K562 (cell line): ENCODE data around the gene PPP1R10. TPM values are rescaled to one million over a fixed set of nuclear protein-coding genes. Genes with fewer than 3 reads are reported as not detected.

Experiments used
- ATF7 ChIP-seq: fragments of 450-650 bp; IDR thresholded peaks from 2 replicates; pipeline ENCODE4 v1.7.1; 2014; ENCODE audit warnings: mild to moderate bottlenecking, moderate library complexity
- CAMTA2 ChIP-seq: fragments of 250-450 bp; sonication (Bioruptor Pico); conservative IDR thresholded peaks from 2 replicates; pipeline ENCODE4 v1.5.1; 2022
- CREB3 ChIP-seq: fragments of 450-650 bp; conservative IDR thresholded peaks from 2 replicates; pipeline ENCODE4 v1.6.1; 2016; ENCODE audit warnings: missing genetic modification characterization, low read depth, mild to moderate bottlenecking, missing compliant biosample characterization, moderate library complexity
- ERF ChIP-seq: fragments of 450-650 bp; formaldehyde crosslinking; IDR thresholded peaks from 2 replicates; pipeline ENCODE4 v1.4.0; 2020; ENCODE audit warnings: mild to moderate bottlenecking, mixed read lengths
- FOXA3 ChIP-seq, 2 experiments: fragments of 450-650 bp in 1 of 2; sonication (generic) in 1 of 2; formaldehyde crosslinking; IDR thresholded peaks in 1 of 2; conservative IDR thresholded peaks in 1 of 2; 2 replicates each; pipeline versions ENCODE4 v1.4.0 to v1.8.0; 2020 to 2022; ENCODE audit warnings: mild to moderate bottlenecking in 2 of 2, missing genetic modification reagents in 1 of 2
- GABPA ChIP-seq: fragments of 200-800 bp; sonication (Bioruptor generic); conservative IDR thresholded peaks from 2 replicates; pipeline ENCODE4 v1.6.1; 2016; ENCODE audit warnings: low read depth, missing genetic modification characterization, missing compliant biosample characterization
- KDM1A ChIP-seq, 2 experiments: fragments of 450-650 bp; IDR thresholded peaks; 2 replicates each; pipeline ENCODE4 v1.6.1; 2016; ENCODE audit warnings: mild to moderate bottlenecking in 2 of 2
- MEIS2 ChIP-seq: fragments of 450-650 bp; IDR thresholded peaks from 2 replicates; pipeline ENCODE4 v1.6.1; 2014; ENCODE audit warnings: mild to moderate bottlenecking; ENCODE audit not compliant: partially characterized antibody
- PHF20 ChIP-seq: fragments of 450-650 bp; IDR thresholded peaks from 2 replicates; pipeline ENCODE4 v1.6.1; 2018; ENCODE audit not compliant: partially characterized antibody
- POLR2AphosphoS5 ChIP-seq: IDR thresholded peaks from 2 replicates; pipeline ENCODE4 v1.6.1; 2011; ENCODE audit warnings: mild to moderate bottlenecking, low read depth, low read length, moderate library complexity; ENCODE audit not compliant: control insufficient read depth, insufficient read depth
- POLR2G ChIP-seq: fragments of 200-400 bp; formaldehyde crosslinking; IDR thresholded peaks from 2 replicates; pipeline ENCODE4 v1.6.1; 2017; ENCODE audit warnings: low read depth, mild to moderate bottlenecking, antibody characterized with exemption, low read length, moderate library complexity
- SMARCA4 ChIP-seq: fragments of 450-650 bp; IDR thresholded peaks from 2 replicates; pipeline ENCODE4 v1.6.1; 2016
- SMARCB1 ChIP-seq: IDR thresholded peaks from 2 replicates; pipeline ENCODE4 v1.6.1; 2011; ENCODE audit warnings: improper control_type of control experiment, low read depth; ENCODE audit not compliant: insufficient read length
- SMARCE1 ChIP-seq: fragments of 450-650 bp; IDR thresholded peaks from 2 replicates; pipeline ENCODE4 v1.7.1; 2016; ENCODE audit warnings: mild to moderate bottlenecking
- SP2 ChIP-seq: IDR thresholded peaks from 2 replicates; pipeline ENCODE4 v1.6.1; 2011; ENCODE audit warnings: mild to moderate bottlenecking, low read depth, low read length, moderate library complexity; ENCODE audit not compliant: poor library complexity, severe bottlenecking; ENCODE audit errors: extremely low read depth
- TAF15 ChIP-seq: fragments of 200-400 bp; formaldehyde crosslinking; IDR thresholded peaks from 2 replicates; pipeline ENCODE4 v1.6.1; 2017; ENCODE audit warnings: mild to moderate bottlenecking, low read depth, low read length, moderate library complexity
- ZNF121 ChIP-seq: sonication (generic); formaldehyde crosslinking; conservative IDR thresholded peaks from 2 replicates; pipeline ENCODE4 v1.8.0; 2022; ENCODE audit warnings: missing genetic modification reagents
- ZNF232 ChIP-seq: sonication (generic); formaldehyde crosslinking; IDR thresholded peaks from 2 replicates; pipeline ENCODE4 v1.8.0; 2022; ENCODE audit warnings: mild to moderate bottlenecking, missing genetic modification reagents
- ZNF551 ChIP-seq: fragments of 250-450 bp; sonication (Bioruptor Pico); IDR thresholded peaks from 2 replicates; pipeline ENCODE4 v1.5.0; 2021; ENCODE audit warnings: mild to moderate bottlenecking, moderate library complexity
- ZNF707 ChIP-seq: fragments of 250-450 bp; sonication (Bioruptor Pico); conservative IDR thresholded peaks from 2 replicates; pipeline ENCODE4 v1.8.0; 2022; ENCODE audit warnings: inconsistent platforms, mild to moderate bottlenecking, moderate library complexity
- ZNF830 ChIP-seq: fragments of 250-450 bp; sonication (Bioruptor Pico); IDR thresholded peaks from 2 replicates; pipeline ENCODE4 v1.5.0; 2021; ENCODE audit warnings: mild to moderate bottlenecking
- polyA plus RNA-seq, 8 experiments: library from polyadenylated mRNA; depleted of rRNA in 4 of 8; stranded (reverse) in 5 of 8; unstranded in 3 of 8; fragments of >200 nt; fragmentation: Nextera tagmentation in 2 of 8; fragmentation: Illumina TruSeq in 1 of 8; extraction: Ambion mirVana in 2 of 8; extraction: Trizol in 1 of 8; gene quantifications; 2 replicates each; pipeline versions ENCODE4 v1.2.1 to v1.2.3, GENCODE V29; 2011 to 2014; ENCODE audit warnings: inconsistent platforms in 1 of 8, missing spikeins in 1 of 8
- total RNA-seq, 7 experiments: library from RNA; depleted of rRNA in 6 of 7; stranded (reverse); fragments of >200 nt in 6 of 7; fragmentation: Illumina TruSeq in 2 of 7; extraction: Trizol in 2 of 7; gene quantifications; 2 replicates each; pipeline versions ENCODE4 v1.2.1 to v1.2.3, GENCODE V29; 2011 to 2021; ENCODE audit warnings: low replicate concordance in 1 of 7
- TF ChIP-seq, protein P1 (sequence below): fragments of 250-450 bp; sonication (Bioruptor Pico); IDR thresholded peaks from 2 replicates; pipeline ENCODE4 v1.5.0; 2021
- TF ChIP-seq, protein P2 (sequence below), 3 experiments: IDR thresholded peaks in 2 of 3; conservative IDR thresholded peaks in 1 of 3; 2 replicates each; pipeline ENCODE4 v1.5.1; 2011 to 2012; ENCODE audit warnings: low read length in 3 of 3, mild to moderate bottlenecking in 3 of 3, control low read depth in 2 of 3, improper control_type of control experiment in 1 of 3, inconsistent platforms in 1 of 3, low read depth in 1 of 3, mixed read lengths in 1 of 3, moderate library complexity in 1 of 3; ENCODE audit not compliant: insufficient read depth in 2 of 3
- TF ChIP-seq, protein P3 (sequence below): fragments of 450-650 bp; IDR thresholded peaks from 2 replicates; pipeline ENCODE4 v1.6.1; 2016; ENCODE audit warnings: antibody characterized with exemption

The PPP1R10 gene
- total and polyA plus RNA-seq, 9 of the 15 experiments (the other 6 are each of a cell fraction or from before 2014, with no cell fraction given) = 14.1 to 65.5 (median 32.6) TPM

GRCh38 chr6:30613251-30614043 lies 3.6 kb downstream of the PPP1R10 start (continued):
- TF ChIP-seq SMARCE1 = 0 out of 2 replicates have a peak, but pooled peaks have one; percentile 31
- TF ChIP-seq ZNF707 (CRISPR knock-in tag) = no peak
- TF ChIP-seq, protein P1, sequence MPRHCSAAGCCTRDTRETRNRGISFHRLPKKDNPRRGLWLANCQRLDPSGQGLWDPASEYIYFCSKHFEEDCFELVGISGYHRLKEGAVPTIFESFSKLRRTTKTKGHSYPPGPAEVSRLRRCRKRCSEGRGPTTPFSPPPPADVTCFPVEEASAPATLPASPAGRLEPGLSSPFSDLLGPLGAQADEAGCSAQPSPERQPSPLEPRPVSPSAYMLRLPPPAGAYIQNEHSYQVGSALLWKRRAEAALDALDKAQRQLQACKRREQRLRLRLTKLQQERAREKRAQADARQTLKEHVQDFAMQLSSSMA = no peak
- no peak for TF ChIP-seq SP2
- TF ChIP-seq KDM1A (IDR thresholded peaks at IDR 0.05) = 0 out of 4 replicates have a peak, but pooled peaks of 1 of the 2 experiments have one; percentile 20
- TF ChIP-seq SMARCA4 = peak; percentile 46; the same call in 1 of the 2 replicates
- TF ChIP-seq PHF20 = no peak
- TF ChIP-seq ZNF551 = peak; percentile 80
- no peak for TF ChIP-seq SMARCB1
- TF ChIP-seq, protein P2, sequence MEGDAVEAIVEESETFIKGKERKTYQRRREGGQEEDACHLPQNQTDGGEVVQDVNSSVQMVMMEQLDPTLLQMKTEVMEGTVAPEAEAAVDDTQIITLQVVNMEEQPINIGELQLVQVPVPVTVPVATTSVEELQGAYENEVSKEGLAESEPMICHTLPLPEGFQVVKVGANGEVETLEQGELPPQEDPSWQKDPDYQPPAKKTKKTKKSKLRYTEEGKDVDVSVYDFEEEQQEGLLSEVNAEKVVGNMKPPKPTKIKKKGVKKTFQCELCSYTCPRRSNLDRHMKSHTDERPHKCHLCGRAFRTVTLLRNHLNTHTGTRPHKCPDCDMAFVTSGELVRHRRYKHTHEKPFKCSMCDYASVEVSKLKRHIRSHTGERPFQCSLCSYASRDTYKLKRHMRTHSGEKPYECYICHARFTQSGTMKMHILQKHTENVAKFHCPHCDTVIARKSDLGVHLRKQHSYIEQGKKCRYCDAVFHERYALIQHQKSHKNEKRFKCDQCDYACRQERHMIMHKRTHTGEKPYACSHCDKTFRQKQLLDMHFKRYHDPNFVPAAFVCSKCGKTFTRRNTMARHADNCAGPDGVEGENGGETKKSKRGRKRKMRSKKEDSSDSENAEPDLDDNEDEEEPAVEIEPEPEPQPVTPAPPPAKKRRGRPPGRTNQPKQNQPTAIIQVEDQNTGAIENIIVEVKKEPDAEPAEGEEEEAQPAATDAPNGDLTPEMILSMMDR (IDR thresholded peaks at IDR 0.05 in 2 of 3, conservative IDR thresholded peaks at IDR 0.05 in 1 of 3; ENCODE audit: insufficient read depth in 2 of 3, low read depth in 1 of 3, low read length in 3 of 3) = no peak
- no peak for TF ChIP-seq ZNF232 (CRISPR knock-in tag)
- TF ChIP-seq, protein P3, sequence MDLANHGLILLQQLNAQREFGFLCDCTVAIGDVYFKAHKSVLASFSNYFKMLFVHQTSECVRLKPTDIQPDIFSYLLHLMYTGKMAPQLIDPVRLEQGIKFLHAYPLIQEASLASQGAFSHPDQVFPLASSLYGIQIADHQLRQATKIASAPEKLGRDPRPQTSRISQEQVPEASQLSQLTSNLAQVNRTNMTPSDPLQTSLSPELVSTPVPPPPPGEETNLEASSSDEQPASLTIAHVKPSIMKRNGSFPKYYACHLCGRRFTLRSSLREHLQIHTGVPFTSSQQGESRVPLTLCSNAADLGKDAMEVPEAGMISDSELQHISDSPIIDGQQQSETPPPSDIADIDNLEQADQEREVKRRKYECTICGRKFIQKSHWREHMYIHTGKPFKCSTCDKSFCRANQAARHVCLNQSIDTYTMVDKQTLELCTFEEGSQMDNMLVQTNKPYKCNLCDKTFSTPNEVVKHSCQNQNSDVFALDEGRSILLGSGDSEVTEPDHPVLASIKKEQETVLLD = no peak
- TF ChIP-seq GABPA (tag) = no peak
- peak; percentile 67; the same call in 1 of the 2 replicates for TF ChIP-seq POLR2AphosphoS5
- TF ChIP-seq FOXA3 (CRISPR knock-in tag; conservative IDR thresholded peaks at IDR 0.05 in 1 of 2, IDR thresholded peaks at IDR 0.05 in 1 of 2) = 0 out of 4 replicates have a peak, but pooled peaks of 1 of the 2 experiments have one; percentile 39
- no peak for TF ChIP-seq TAF15
- TF ChIP-seq CAMTA2 = peak; percentile 88; the same call in 1 of the 2 replicates
- no peak for TF ChIP-seq ZNF121 (CRISPR knock-in tag)
- no peak for TF ChIP-seq ATF7
- TF ChIP-seq ZNF830 (CRISPR knock-in tag) = 0 out of 2 replicates have a peak, but pooled peaks have one; percentile 19
- no peak for TF ChIP-seq ERF (CRISPR knock-in tag)
- peak; percentile 70 for TF ChIP-seq MEIS2
- 0 out of 2 replicates have a peak, but pooled peaks have one; percentile 2 for TF ChIP-seq POLR2G
- TF ChIP-seq CREB3 (tag) = no peak
